ENCODE results near the gene NUCB2. TPM values are rescaled to one million over a fixed set of nuclear protein-coding genes. Genes with fewer than 3 reads are reported as not detected.

Gene NUCB2
- total and polyA plus RNA-seq, 2 of the 8 experiments (the other 6 are each of a cell fraction or from before 2014, with no cell fraction given): 9.0 to 34.2 TPM

- TF ChIP-seq CHD7 (IDR thresholded peaks at IDR 0.05; ENCODE audit: insufficient replicate concordance, low read length): no peak
Observed at GRCh38 chr11:17294033-17294432, 17.5 kb downstream of the NUCB2 start (continued).

Measured in H1 (cell line).